Loucy (cell line): ENCODE measurements around the gene CYP4F8.

Experiments
- H2AFZ ChIP-seq: fragments of 200-600 bp; sonication (generic); 2 replicates; pipeline ENCODE4 v1.6.0; 2016; ENCODE audit warnings: antibody characterized with exemption, mild to moderate bottlenecking, low read length, moderate library complexity
- H3F3A ChIP-seq: fragments of 200-600 bp; 2 replicates; pipeline ENCODE4 v1.6.0; 2016; ENCODE audit warnings: antibody characterized with exemption, low read depth, mild to moderate bottlenecking
- H3K27me3 ChIP-seq: fragments of 200-600 bp; sonication (generic); 2 replicates; pipeline ENCODE4 v1.6.1; 2014; ENCODE audit warnings: low read length, mild to moderate bottlenecking; ENCODE audit not compliant: insufficient read depth, poor library complexity, severe bottlenecking
- H3K36me3 ChIP-seq: fragments of 200-600 bp; sonication (generic); 2 replicates; pipeline ENCODE4 v1.6.1; 2016; ENCODE audit warnings: low read length; ENCODE audit not compliant: insufficient read depth
- H3K4me1 ChIP-seq: fragments of 200-600 bp; sonication (generic); 2 replicates; pipeline ENCODE4 v1.5.1; 2014; ENCODE audit warnings: low read length, mild to moderate bottlenecking; ENCODE audit not compliant: insufficient read depth, poor library complexity, severe bottlenecking
- H3K4me2 ChIP-seq: fragments of 200-600 bp; sonication (generic); 2 replicates; pipeline ENCODE4 v1.6.0; 2014; ENCODE audit warnings: antibody characterized with exemption, low read length, low read depth, mild to moderate bottlenecking; ENCODE audit not compliant: poor library complexity, severe bottlenecking
- H3K4me3 ChIP-seq: fragments of 200-600 bp; sonication (generic); 2 replicates; pipeline ENCODE4 v1.5.1; 2014; ENCODE audit warnings: low read length, mild to moderate bottlenecking, mixed read lengths; ENCODE audit not compliant: poor library complexity, severe bottlenecking
- H3K79me2 ChIP-seq: fragments of 200-600 bp; sonication (generic); 2 replicates; pipeline ENCODE4 v1.6.1; 2014; ENCODE audit warnings: low read length; ENCODE audit not compliant: insufficient read depth
- H3K9ac ChIP-seq: fragments of 200-600 bp; sonication (generic); 2 replicates; pipeline ENCODE4 v1.6.0; 2014; ENCODE audit warnings: mild to moderate bottlenecking, low read depth, low read length, moderate library complexity; ENCODE audit not compliant: poor library complexity, severe bottlenecking
- H3K9me2 ChIP-seq: fragments of 200-600 bp; sonication (generic); replicated peaks from 2 replicates; pipeline ENCODE4 v1.6.1; 2016; ENCODE audit warnings: low read depth, low read length, mixed read lengths
- H3K9me3 ChIP-seq: fragments of 200-600 bp; sonication (generic); 2 replicates; pipeline ENCODE4 v1.6.1; 2014; ENCODE audit warnings: mild to moderate bottlenecking, antibody characterized with exemption, low read length, low read depth; ENCODE audit not compliant: insufficient read depth
- H4K20me1 ChIP-seq: fragments of 200-600 bp; sonication (generic); 2 replicates; pipeline ENCODE4 v1.6.0; 2014; ENCODE audit warnings: antibody characterized with exemption, low read length, mild to moderate bottlenecking; ENCODE audit not compliant: insufficient read depth, poor library complexity, severe bottlenecking
- CTCF ChIP-seq: fragments of 200-600 bp; sonication (generic); conservative IDR thresholded peaks from 2 replicates; pipeline ENCODE4 v1.5.1; 2014; ENCODE audit warnings: mild to moderate bottlenecking, antibody characterized with exemption, low read length
- EZH2phosphoT487 ChIP-seq: fragments of 200-600 bp; IDR thresholded peaks from 2 replicates; pipeline ENCODE4 v1.6.1; 2018; ENCODE audit warnings: antibody characterized with exemption, mild to moderate bottlenecking, moderate library complexity, borderline replicate concordance

The CYP4F8 gene

GRCh38 chr19:15622991-15623390, 8.0 kb downstream of the CYP4F8 start:
- Histone ChIP-seq H3K4me1 (no peaks in the 10 kb centered on the region), H3K9me2 (no peaks in the 10 kb centered on the region), H3K79me2 (no peaks in the 10 kb centered on the region), H3K4me3 (no peak overlapping the region), H3K27me3 (no peaks in the 10 kb centered on the region), H3K9me3 (no peaks in the 10 kb centered on the region), H2AFZ (no peak overlapping the region), H3K9ac (no peak overlapping the region), H3K36me3 (no peaks in the 10 kb centered on the region), H3K4me2 (no peak overlapping the region), H4K20me1 (no peaks in the 10 kb centered on the region), H3F3A (no peaks in the 10 kb centered on the region)
- TF ChIP-seq EZH2phosphoT487 (no peak), CTCF (no peak)

GRCh38 chr19:15623711-15624318, 8.8 kb downstream of the CYP4F8 start:
- no peak overlapping the region for H2AFZ ChIP-seq
- H3K4me1 ChIP-seq = no peaks in the 10 kb centered on the region
- H3K27me3 ChIP-seq = no peaks in the 10 kb centered on the region
- no peaks in the 10 kb centered on the region for H3K79me2 ChIP-seq
- TF ChIP-seq EZH2phosphoT487 (no peak), CTCF (no peak)
- H3K4me2 ChIP-seq = no peak overlapping the region
- no peaks in the 10 kb centered on the region for H3F3A ChIP-seq
- H3K9me3 ChIP-seq = no peaks in the 10 kb centered on the region
- no peaks in the 10 kb centered on the region for H3K36me3 ChIP-seq
- H4K20me1 ChIP-seq = no peaks in the 10 kb centered on the region
- no peaks in the 10 kb centered on the region for H3K9me2 ChIP-seq
- H3K4me3 ChIP-seq = no peak overlapping the region
- H3K9ac ChIP-seq = no peak overlapping the region

GRCh38 chr19:15628236-15629002, 13.4 kb downstream of the CYP4F8 start:
- no peak for TF ChIP-seq EZH2phosphoT487
- no peak for TF ChIP-seq CTCF
- Histone ChIP-seq H3K9ac (no peak overlapping the region), H3K9me3 (no peaks in the 10 kb centered on the region), H3K4me2 (no peak overlapping the region), H3K79me2 (no peaks in the 10 kb centered on the region), H3K4me3 (no peak overlapping the region), H3K9me2 (no peaks in the 10 kb centered on the region), H3K4me1 (peaks cover 3% of the 10 kb centered on the region), H4K20me1 (no peaks in the 10 kb centered on the region), H2AFZ (no peak overlapping the region), H3K27me3 (no peaks in the 10 kb centered on the region), H3F3A (no peaks in the 10 kb centered on the region), H3K36me3 (no peaks in the 10 kb centered on the region)
